Prostate gland (tissue), 2 donors: ENCODE measurements around the gene C3orf20.

Experiments used
- POLR2AphosphoS5 ChIP-seq: sonication (generic); formaldehyde crosslinking; IDR thresholded peaks from one replicate; pipeline ENCODE4 v1.6.1; 2017; ENCODE audit warnings: antibody characterized with exemption
- TF ChIP-seq, protein P1 (sequence below), 4 experiments: fragments of 200-600 bp in 2 of 4; fragments of 450-650 bp in 2 of 4; sonication (generic) in 2 of 4; IDR thresholded peaks; 1 replicate in 3 of 4; 2 replicates in 1 of 4; pipeline ENCODE4 v1.5.1; 2016 to 2019; ENCODE audit warnings: antibody characterized with exemption in 4 of 4, mild to moderate bottlenecking in 2 of 4, moderate library complexity in 2 of 4

- TF ChIP-seq, protein P1, sequence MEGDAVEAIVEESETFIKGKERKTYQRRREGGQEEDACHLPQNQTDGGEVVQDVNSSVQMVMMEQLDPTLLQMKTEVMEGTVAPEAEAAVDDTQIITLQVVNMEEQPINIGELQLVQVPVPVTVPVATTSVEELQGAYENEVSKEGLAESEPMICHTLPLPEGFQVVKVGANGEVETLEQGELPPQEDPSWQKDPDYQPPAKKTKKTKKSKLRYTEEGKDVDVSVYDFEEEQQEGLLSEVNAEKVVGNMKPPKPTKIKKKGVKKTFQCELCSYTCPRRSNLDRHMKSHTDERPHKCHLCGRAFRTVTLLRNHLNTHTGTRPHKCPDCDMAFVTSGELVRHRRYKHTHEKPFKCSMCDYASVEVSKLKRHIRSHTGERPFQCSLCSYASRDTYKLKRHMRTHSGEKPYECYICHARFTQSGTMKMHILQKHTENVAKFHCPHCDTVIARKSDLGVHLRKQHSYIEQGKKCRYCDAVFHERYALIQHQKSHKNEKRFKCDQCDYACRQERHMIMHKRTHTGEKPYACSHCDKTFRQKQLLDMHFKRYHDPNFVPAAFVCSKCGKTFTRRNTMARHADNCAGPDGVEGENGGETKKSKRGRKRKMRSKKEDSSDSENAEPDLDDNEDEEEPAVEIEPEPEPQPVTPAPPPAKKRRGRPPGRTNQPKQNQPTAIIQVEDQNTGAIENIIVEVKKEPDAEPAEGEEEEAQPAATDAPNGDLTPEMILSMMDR (IDR thresholded peaks at IDR 0.05): no peak
- TF ChIP-seq POLR2AphosphoS5: no peak
Observed at GRCh38 chr3:14822134-14822533, 147.2 kb downstream of the C3orf20 start.
